ENCODE results near the gene RPL23.
A peak's percentile ranks its signal among the peaks of the same experiment; 100 is the strongest.

The RPL23 gene

DNA sequence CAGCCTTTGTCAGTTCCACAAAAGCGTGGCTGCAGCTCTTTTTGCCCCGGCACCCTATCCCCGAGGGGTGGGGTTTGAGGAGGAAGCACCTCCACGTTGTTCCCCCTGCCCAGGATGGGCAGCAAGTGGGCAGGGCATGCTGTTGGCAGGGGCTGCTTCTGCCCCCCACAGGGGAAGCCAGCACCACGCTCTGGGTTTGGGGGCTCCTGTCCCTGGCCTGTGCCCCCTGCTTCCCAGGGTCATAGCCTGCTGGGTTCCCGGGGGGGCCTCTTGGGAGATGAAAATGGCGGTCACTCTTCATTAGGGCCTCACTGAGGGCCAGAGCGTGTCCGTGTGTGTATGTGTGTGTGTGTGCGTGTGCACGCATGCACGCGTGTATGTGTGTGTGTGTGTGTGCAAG lies 39.1 kb upstream of the RPL23 start:
- DNase-seq: no peak
- no peak for TF ChIP-seq CTCF (IDR thresholded peaks at IDR 0.05)
- Mint-ChIP-seq H3K27ac (no peak overlapping the region), H3K9me3 (no peaks in the 10 kb centered on the region), H3K27me3 (ENCODE audit: low read depth, poor library complexity) (no peaks in the 10 kb centered on the region), H3K4me3 (no peak overlapping the region), H3K36me3 (ENCODE audit: low read depth) (peaks cover 20% of the 10 kb centered on the region), H3K4me1 (peaks cover 15% of the 10 kb centered on the region)

DNA sequence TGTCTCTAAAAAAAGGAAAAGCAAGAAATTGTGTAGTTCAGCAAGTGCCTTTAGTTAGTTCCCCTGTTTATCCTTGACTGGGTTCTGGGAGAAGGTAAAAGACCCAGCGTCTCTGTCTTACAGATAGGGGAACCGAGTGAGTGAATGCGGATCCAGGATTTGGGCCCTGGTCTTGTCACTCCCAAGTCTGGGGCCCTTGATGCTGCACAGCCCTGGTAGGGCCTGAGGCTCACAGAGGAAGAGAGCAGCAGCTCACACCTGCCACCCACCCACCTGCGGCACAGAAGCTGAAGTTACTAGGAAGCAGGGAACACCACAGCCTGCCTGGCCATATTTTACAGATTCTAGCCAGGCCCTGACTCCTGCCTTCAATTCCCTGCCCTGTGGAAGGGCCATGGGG lies 38.6 kb upstream of the RPL23 start:
- Mint-ChIP-seq H3K4me1 (peaks cover 14% of the 10 kb centered on the region), H3K9me3 (no peaks in the 10 kb centered on the region), H3K27me3 (ENCODE audit: low read depth, poor library complexity) (no peaks in the 10 kb centered on the region), H3K4me3 (no peak overlapping the region), H3K36me3 (ENCODE audit: low read depth) (peaks cover 20% of the 10 kb centered on the region), H3K27ac (no peak overlapping the region)
- no peak for TF ChIP-seq CTCF (IDR thresholded peaks at IDR 0.05)
- no peak for DNase-seq

DNA sequence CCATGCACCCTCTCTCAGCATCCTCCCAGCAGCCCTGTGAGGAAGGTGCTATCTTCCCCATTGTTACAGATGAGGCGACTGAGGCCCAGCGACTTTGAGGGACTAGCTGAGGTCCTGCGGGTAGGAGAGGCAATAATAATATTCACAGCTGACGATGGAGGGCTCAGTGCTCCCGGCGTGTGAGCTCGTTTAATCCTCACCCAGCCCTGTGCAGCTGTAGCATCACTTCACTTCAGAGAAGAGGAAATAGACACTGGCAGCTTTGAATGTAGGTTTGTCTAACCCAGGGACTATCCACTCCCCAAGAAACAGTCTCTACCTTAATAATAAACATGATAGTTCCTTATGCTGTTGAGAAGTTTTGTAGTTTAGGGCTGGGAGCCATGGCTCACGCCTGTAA lies 37.9 kb upstream of the RPL23 start:
- no peaks in the 10 kb centered on the region for H3K27me3 Mint-ChIP-seq (ENCODE audit: low read depth, poor library complexity)
- TF ChIP-seq CTCF (IDR thresholded peaks at IDR 0.05): no peak
- DNase-seq: no peak
- no peak overlapping the region for H3K4me3 Mint-ChIP-seq
- H3K27ac Mint-ChIP-seq: peak overlapping the region; percentile 85
- no peaks in the 10 kb centered on the region for H3K9me3 Mint-ChIP-seq
- H3K4me1 Mint-ChIP-seq: peaks cover 18% of the 10 kb centered on the region
- H3K36me3 Mint-ChIP-seq (ENCODE audit: low read depth): peaks cover 20% of the 10 kb centered on the region

- H3K36me3 Mint-ChIP-seq (ENCODE audit: low read depth): peaks cover 17% of the 10 kb centered on the region
- TF ChIP-seq CTCF (IDR thresholded peaks at IDR 0.05): no peak
- H3K4me3 Mint-ChIP-seq: no peak overlapping the region
- no peak overlapping the region for H3K27ac Mint-ChIP-seq
- H3K4me1 Mint-ChIP-seq: peaks cover 19% of the 10 kb centered on the region
- no peaks in the 10 kb centered on the region for H3K27me3 Mint-ChIP-seq (ENCODE audit: low read depth, poor library complexity)
- no peak for DNase-seq
- H3K9me3 Mint-ChIP-seq: no peaks in the 10 kb centered on the region
Measured at GRCh38 chr17:38890410-38890746, 36.9 kb upstream of the RPL23 start.

DNA sequence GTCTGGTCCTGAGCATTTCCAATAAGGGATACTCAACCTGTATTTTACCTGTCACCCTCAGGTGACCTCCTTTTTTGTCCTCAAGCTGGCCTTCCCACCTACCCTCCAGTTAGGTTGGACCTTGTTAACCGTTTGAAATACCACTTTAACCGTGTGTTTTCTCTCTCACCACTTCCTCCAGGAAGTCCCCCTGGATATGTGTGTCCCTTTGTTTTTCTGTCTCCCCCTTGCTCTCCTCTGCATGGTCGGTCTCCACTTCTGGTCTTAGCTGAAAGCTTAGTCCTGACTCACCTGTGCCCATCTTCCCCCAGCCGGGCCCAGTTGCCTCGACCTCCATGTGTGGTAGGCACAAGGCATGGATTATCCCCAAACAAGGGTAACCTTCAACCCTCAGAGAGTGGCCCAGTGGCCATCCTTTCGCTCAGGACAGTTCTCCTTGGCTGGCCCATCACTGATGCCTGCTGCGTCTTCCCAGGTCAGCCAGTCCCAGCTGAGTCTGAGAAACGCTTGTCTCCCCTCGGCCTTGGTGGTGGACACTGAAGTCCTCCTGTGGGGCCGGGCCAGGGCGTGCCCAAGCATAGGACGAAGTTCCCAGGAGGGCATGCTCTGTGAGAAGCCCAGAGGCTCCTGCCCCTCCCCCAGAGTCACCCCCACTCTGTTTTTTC lies 36.4 kb upstream of the RPL23 start:
- Mint-ChIP-seq H3K4me3 (no peak overlapping the region), H3K9me3 (no peaks in the 10 kb centered on the region), H3K36me3 (ENCODE audit: low read depth) (peaks cover 16% of the 10 kb centered on the region), H3K4me1 (peaks cover 23% of the 10 kb centered on the region), H3K27me3 (ENCODE audit: low read depth, poor library complexity) (no peaks in the 10 kb centered on the region), H3K27ac (peak overlapping the region; percentile 76)
- no peak for TF ChIP-seq CTCF (IDR thresholded peaks at IDR 0.05)
- no peak for DNase-seq

GRCh38 chr17:38888842-38889241 lies 35.3 kb upstream of the RPL23 start:
- no peak for DNase-seq
- no peak overlapping the region for H3K4me3 Mint-ChIP-seq
- peaks cover 29% of the 10 kb centered on the region for H3K4me1 Mint-ChIP-seq
- H3K9me3 Mint-ChIP-seq: no peaks in the 10 kb centered on the region
- TF ChIP-seq CTCF (IDR thresholded peaks at IDR 0.05): no peak
- peaks cover 11% of the 10 kb centered on the region for H3K36me3 Mint-ChIP-seq (ENCODE audit: low read depth)
- no peaks in the 10 kb centered on the region for H3K27me3 Mint-ChIP-seq (ENCODE audit: low read depth, poor library complexity)
- no peak overlapping the region for H3K27ac Mint-ChIP-seq

Measured in nephron progenitor cell (in vitro differentiated cells).